H9 (cell line): ENCODE data around the gene PHLPP2. TPM values are rescaled to one million over a fixed set of nuclear protein-coding genes. Genes with fewer than 3 reads are reported as not detected.

Experiments used
- DNase-seq: peaks from one replicate; pipeline ENCODE4 v3.0.0-alpha.2; 2017
- H2AFZ ChIP-seq: one replicate; pipeline ENCODE4 v1.6.1; 2013; ENCODE audit warnings: mild to moderate bottlenecking, low read length, control low read depth, moderate library complexity
- H2AK5ac ChIP-seq: 2 replicates; pipeline ENCODE4 v1.6.1; 2013; ENCODE audit warnings: low read length, control low read depth, mixed read lengths; ENCODE audit not compliant: insufficient read length
- H2BK120ac ChIP-seq: one replicate; pipeline ENCODE4 v1.6.1; 2013; ENCODE audit warnings: low read depth, mild to moderate bottlenecking, low read length, control low read depth, inconsistent platforms; ENCODE audit not compliant: poor library complexity, severe bottlenecking
- H2BK12ac ChIP-seq: 2 replicates; pipeline ENCODE4 v1.6.1; 2013; ENCODE audit warnings: low read length, control low read depth, mixed read lengths, low read depth; ENCODE audit not compliant: insufficient read length
- H2BK15ac ChIP-seq: 2 replicates; pipeline ENCODE4 v1.6.1; 2013; ENCODE audit warnings: low read depth, low read length, control low read depth
- H2BK20ac ChIP-seq: one replicate; pipeline ENCODE4 v1.6.1; 2013; ENCODE audit warnings: low read depth, mild to moderate bottlenecking, low read length, control low read depth, inconsistent platforms; ENCODE audit not compliant: poor library complexity, severe bottlenecking
- H2BK5ac ChIP-seq: 2 replicates; pipeline ENCODE4 v1.6.1; 2013; ENCODE audit warnings: low read length, control low read depth, mixed read lengths; ENCODE audit not compliant: insufficient read length
- H3K14ac ChIP-seq: 2 replicates; pipeline ENCODE4 v1.6.1; 2013; ENCODE audit warnings: low read length, control low read depth; ENCODE audit not compliant: insufficient read depth
- H3K18ac ChIP-seq: 2 replicates; pipeline ENCODE4 v1.6.1; 2013; ENCODE audit warnings: low read depth, mild to moderate bottlenecking, mixed read lengths, low read length, control low read depth; ENCODE audit not compliant: insufficient read length
- H3K23ac ChIP-seq: 2 replicates; pipeline ENCODE4 v1.6.1; 2013; ENCODE audit warnings: low read length, control low read depth, mixed read lengths, low read depth; ENCODE audit not compliant: insufficient read length
- H3K23me2 ChIP-seq: 2 replicates; pipeline ENCODE4 v1.6.1; 2013; ENCODE audit warnings: low read depth, mild to moderate bottlenecking, mixed read lengths, low read length, control low read depth; ENCODE audit not compliant: insufficient read length, poor library complexity, severe bottlenecking
- H3K27ac ChIP-seq: 2 replicates; pipeline ENCODE4 v1.5.1; 2013; ENCODE audit warnings: low read length, control low read depth, mixed read lengths, low read depth; ENCODE audit not compliant: insufficient read length
- H3K27me3 ChIP-seq: 2 replicates; pipeline ENCODE4 v1.6.1; 2013; ENCODE audit warnings: low read length, control low read depth, inconsistent platforms; ENCODE audit not compliant: insufficient read depth
- H3K4ac ChIP-seq: 2 replicates; pipeline ENCODE4 v1.6.1; 2013; ENCODE audit warnings: low read depth, mild to moderate bottlenecking, control low read depth, inconsistent platforms, low read length, moderate library complexity
- H3K4me1 ChIP-seq: 2 replicates; pipeline ENCODE4 v1.6.1; 2013; ENCODE audit warnings: low read length, control low read depth, inconsistent platforms; ENCODE audit not compliant: insufficient read depth
- H3K4me2 ChIP-seq: 2 replicates; pipeline ENCODE4 v1.6.1; 2013; ENCODE audit warnings: low read length, control low read depth, mixed read lengths; ENCODE audit not compliant: insufficient read length, insufficient read depth
- H3K56ac ChIP-seq: 2 replicates; pipeline ENCODE4 v1.6.1; 2013; ENCODE audit warnings: low read depth, mild to moderate bottlenecking, mixed read lengths, low read length, control low read depth; ENCODE audit not compliant: insufficient read length
- H3K79me1 ChIP-seq: 2 replicates; pipeline ENCODE4 v1.6.1; 2013; ENCODE audit warnings: low read depth, mild to moderate bottlenecking, moderate library complexity, low read length, control low read depth, inconsistent platforms; ENCODE audit not compliant: insufficient read depth, poor library complexity, severe bottlenecking
- H3K79me2 ChIP-seq: 2 replicates; pipeline ENCODE4 v1.6.1; 2013; ENCODE audit warnings: low read length, control low read depth, inconsistent platforms; ENCODE audit not compliant: insufficient read depth
- H3K9ac ChIP-seq: 2 replicates; pipeline ENCODE4 v1.6.1; 2013; ENCODE audit warnings: low read length, control low read depth, mixed read lengths; ENCODE audit not compliant: insufficient read length; ENCODE audit errors: extremely low read depth
- H3K9me3 ChIP-seq: one replicate; pipeline ENCODE4 v1.6.1; 2013; ENCODE audit warnings: low read depth, low read length, inconsistent platforms; ENCODE audit not compliant: control insufficient read depth
- H3T11ph ChIP-seq: one replicate; pipeline ENCODE4 v1.6.1; 2013; ENCODE audit warnings: mild to moderate bottlenecking, low read length, control low read depth, inconsistent platforms
- H4K20me1 ChIP-seq: one replicate; pipeline ENCODE4 v1.6.1; 2013; ENCODE audit not compliant: control insufficient read depth, insufficient read length, insufficient read depth
- H4K5ac ChIP-seq: 2 replicates; pipeline ENCODE4 v1.6.1; 2013; ENCODE audit warnings: low read depth, mild to moderate bottlenecking, mixed read lengths, low read length, control low read depth; ENCODE audit not compliant: insufficient read length
- H4K8ac ChIP-seq: replicated peaks from 2 replicates; pipeline ENCODE4 v1.6.1; 2013; ENCODE audit warnings: low read length, control low read depth, mixed read lengths, low read depth; ENCODE audit not compliant: insufficient read length
- H4K91ac ChIP-seq: 2 replicates; pipeline ENCODE4 v1.6.1; 2013; ENCODE audit warnings: low read depth, mild to moderate bottlenecking, moderate library complexity, mixed read lengths, low read length, control low read depth; ENCODE audit not compliant: insufficient read length
- H3K27ac Mint-ChIP-seq, 3 experiments: 2 replicates in 2 of 3; 3 replicates in 1 of 3; pipeline ENCODE4 v1.8.0; 2020 to 2021; ENCODE audit warnings: mixed read lengths in 3 of 3, mild to moderate bottlenecking in 1 of 3, moderate library complexity in 1 of 3
- H3K27me3 Mint-ChIP-seq: 2 replicates; pipeline ENCODE4 v1.8.0; 2021; ENCODE audit warnings: low read depth, mild to moderate bottlenecking, moderate library complexity, mixed read lengths
- H3K36me3 Mint-ChIP-seq, 3 experiments: 2 replicates in 2 of 3; 3 replicates in 1 of 3; pipeline ENCODE4 v1.8.0; 2020 to 2021; ENCODE audit warnings: low read depth in 3 of 3, mixed read lengths in 3 of 3; ENCODE audit not compliant: insufficient read depth in 1 of 3
- H3K4me1 Mint-ChIP-seq, 2 experiments: 2 replicates each; pipeline ENCODE4 v1.8.0; 2020; ENCODE audit warnings: mixed read lengths in 2 of 2
- H3K4me3 Mint-ChIP-seq, 2 experiments: 2 replicates in 1 of 2; 3 replicates in 1 of 2; pipeline ENCODE4 v1.8.0; 2020 to 2021; ENCODE audit warnings: mild to moderate bottlenecking in 2 of 2, mixed read lengths in 2 of 2, moderate library complexity in 1 of 2
- H3K9me3 Mint-ChIP-seq, 2 experiments: 2 replicates in 1 of 2; 3 replicates in 1 of 2; pipeline ENCODE4 v1.8.0; 2020; ENCODE audit warnings: mild to moderate bottlenecking in 2 of 2, mixed read lengths in 2 of 2, moderate library complexity in 1 of 2
- CTCF ChIP-seq: fragments of 200-600 bp; sonication (generic); conservative IDR thresholded peaks from 3 replicates; pipeline ENCODE4 v1.8.0; 2021; ENCODE audit warnings: antibody characterized with exemption, mild to moderate bottlenecking
- WGBS: extraction: QIAGEN DNeasy Blood & Tissue Kit; methylation state at CpG from one replicate; pipeline ENCODE4 v1.1.7; 2013; ENCODE audit warnings: missing lambda C conversion rate, low lambda C conversion rate, mixed read lengths; ENCODE audit not compliant: insufficient read length; ENCODE audit errors: extremely low coverage; 5-methylcytosine and 5-hydroxymethylcytosine counted together
- total RNA-seq: library from RNA; stranded (reverse); gene quantifications from 2 replicates; pipeline ENCODE4 v1.2.1, GENCODE V29; 2021

PHLPP2 gene
- total RNA-seq, 1 experiment from 2014 or later: 23.2 TPM

- H2BK120ac ChIP-seq: no peak overlapping the region
- no peak overlapping the region for H2AFZ ChIP-seq
- no peak overlapping the region for H3K9ac ChIP-seq
- H3K23me2 ChIP-seq: no peaks in the 10 kb centered on the region
- H3K14ac ChIP-seq: no peak overlapping the region
- H3K27me3 Mint-ChIP-seq: no peaks in the 10 kb centered on the region
- H3K9me3 ChIP-seq: no peaks in the 10 kb centered on the region
- H2BK12ac ChIP-seq: no peak overlapping the region
- no CpG with 5 or more reads among the region's 3 CpGs for WGBS
- H2AK5ac ChIP-seq: no peak overlapping the region
- H3K27ac ChIP-seq: no peak overlapping the region
- no peak overlapping the region; a peak in 1 of 7 replicates for H3K27ac Mint-ChIP-seq
- no peak overlapping the region for H3K4ac ChIP-seq
- H4K5ac ChIP-seq: no peak overlapping the region
- H2BK5ac ChIP-seq: no peak overlapping the region
- H3K23ac ChIP-seq: no peak overlapping the region
- no peaks in the 10 kb centered on the region for H3K27me3 ChIP-seq
- no peak overlapping the region for H3T11ph ChIP-seq
- no peaks in the 10 kb centered on the region for H4K20me1 ChIP-seq
- H3K9me3 Mint-ChIP-seq: no peaks in the 10 kb centered on the region
- H3K79me2 ChIP-seq: no peaks in the 10 kb centered on the region
- H3K18ac ChIP-seq: no peak overlapping the region
- no peak for DNase-seq
- no peak overlapping the region for H4K8ac ChIP-seq
- H2BK15ac ChIP-seq: no peak overlapping the region
- H3K36me3 Mint-ChIP-seq: peaks cover 9 to 76% (median 51%) of the 10 kb centered on the region in 3 experiments; a peak in 5 of 7 replicates
- no peak overlapping the region for H2BK20ac ChIP-seq
- H3K4me3 Mint-ChIP-seq: no peak overlapping the region
- H3K79me1 ChIP-seq: no peaks in the 10 kb centered on the region
- H3K4me1 ChIP-seq: no peaks in the 10 kb centered on the region
- H3K56ac ChIP-seq: no peak overlapping the region
- no peak overlapping the region for H3K4me2 ChIP-seq
- H4K91ac ChIP-seq: no peak overlapping the region
- no peaks in the 10 kb centered on the region for H3K4me1 Mint-ChIP-seq
- TF ChIP-seq CTCF: no peak
These were observed 53.3 kb downstream of the PHLPP2 start for GRCh38 chr16:71671165-71671564.
